A549 (cell line): ENCODE data around the gene MLYCD. TPM values are rescaled to one million over a fixed set of nuclear protein-coding genes. Genes with fewer than 3 reads are reported as not detected.

ENCODE experiments used
- ATAC-seq, 2 experiments: fragments of 200-7000 bp in 1 of 2; fragments of >200 bp in 1 of 2; cut with Nextera tagmentation in 1 of 2; cut with Tn5 transposase in 1 of 2; 3 replicates each; pipeline versions ENCODE4 v1.8.0 to v1.9.1; 2018 to 2020; ENCODE audit warnings: mild to moderate bottlenecking in 1 of 2, moderate library complexity in 1 of 2
- CTCF ChIA-PET: fragments of 300-600 bp; sonication (Branson Sonifier 250); formaldehyde crosslinking; extraction: SDS; loops from one replicate; lab custom pipeline; 2021; ENCODE audit warnings: antibody characterized with exemption, inconsistent platforms; lab: Yijun Ruan, JAX
- POLR2A ChIA-PET: fragments of 350-600 bp; formaldehyde crosslinking; extraction: SDS; loops from one replicate; lab custom pipeline; 2021; ENCODE audit warnings: antibody characterized with exemption, inconsistent platforms; lab: Yijun Ruan, JAX
- DNase-seq, 2 experiments: peaks; one replicate each; pipeline versions ENCODE4 v3.0.0 to v3.0.0-alpha.2; 2011 to 2016; ENCODE audit warnings: low read depth in 1 of 2, low spot score in 1 of 2
- FAIRE-seq: peaks from 2 replicates; lab custom pipeline; 2011; peaks lifted over from hg19 to GRCh38; lab: Jason Lieb, UNC
- H3K27ac ChIP-seq, 2 experiments: fragments of >200 bp; sonication (Bioruptor Twin); formaldehyde crosslinking; 3 replicates each; pipeline ENCODE4 v1.5.1; 2016 to 2017
- H3K4me1 ChIP-seq: fragments of >200 bp; sonication (Bioruptor Twin); formaldehyde crosslinking; 3 replicates; pipeline ENCODE4 v1.6.1; 2016
- H3K4me2 ChIP-seq: fragments of >200 bp; sonication (Bioruptor Twin); formaldehyde crosslinking; 3 replicates; pipeline ENCODE4 v1.6.1; 2016
- H3K4me3 ChIP-seq: fragments of >200 bp; sonication (Bioruptor Twin); formaldehyde crosslinking; 3 replicates; pipeline ENCODE4 v1.5.1; 2016
- H3K9me3 ChIP-seq: fragments of >200 bp; sonication (Bioruptor Twin); formaldehyde crosslinking; 3 replicates; pipeline ENCODE4 v1.6.1; 2016
- BHLHE40 ChIP-seq: IDR thresholded peaks from 2 replicates; pipeline ENCODE4 v1.6.1; 2012; ENCODE audit warnings: low read depth, low read length, inconsistent platforms
- CEBPB ChIP-seq, 2 experiments: fragments of >200 bp in 1 of 2; sonication (Bioruptor Twin) in 1 of 2; formaldehyde crosslinking in 1 of 2; IDR thresholded peaks; 2 replicates each; pipeline ENCODE4 v1.6.1; 2012 to 2016
- CHD2 ChIP-seq: fragments of 150-350 bp; IDR thresholded peaks from 2 replicates; pipeline ENCODE4 v1.6.1; 2014; ENCODE audit warnings: low read length; ENCODE audit not compliant: partially characterized antibody
- EP300 ChIP-seq, 2 experiments: fragments of >200 bp; sonication (Bioruptor Twin); formaldehyde crosslinking; IDR thresholded peaks; 2 replicates in 1 of 2; 3 replicates in 1 of 2; pipeline ENCODE4 v1.6.1; 2016 to 2017
- ESRRA ChIP-seq: fragments of 150-350 bp; IDR thresholded peaks from 2 replicates; pipeline ENCODE4 v1.6.1; 2014; ENCODE audit warnings: mild to moderate bottlenecking, low read length, borderline replicate concordance
- FOSB ChIP-seq: fragments of 250-450 bp; sonication (Bioruptor Pico); IDR thresholded peaks from 2 replicates; pipeline ENCODE4 v1.5.0; 2020; ENCODE audit warnings: mild to moderate bottlenecking, moderate library complexity
- GATA3 ChIP-seq: IDR thresholded peaks from 2 replicates; pipeline ENCODE4 v1.6.1; 2012; ENCODE audit warnings: borderline replicate concordance
- JUN ChIP-seq, 2 experiments: fragments of >200 bp; sonication (Bioruptor Twin); formaldehyde crosslinking; IDR thresholded peaks; 2 replicates in 1 of 2; 3 replicates in 1 of 2; pipeline ENCODE4 v1.6.1; 2016 to 2017
- MAZ ChIP-seq: fragments of 150-350 bp; IDR thresholded peaks from 2 replicates; pipeline ENCODE4 v1.6.1; 2014; ENCODE audit warnings: antibody characterized with exemption, low read depth, low read length, borderline replicate concordance
- NR3C1 ChIP-seq: fragments of >200 bp; sonication (Bioruptor Twin); formaldehyde crosslinking; IDR thresholded peaks from 3 replicates; pipeline ENCODE4 v1.6.1; 2017
- PHF8 ChIP-seq: fragments of 200-600 bp; sonication (generic); IDR thresholded peaks from 2 replicates; pipeline ENCODE4 v1.6.1; 2016; ENCODE audit warnings: low read depth, mild to moderate bottlenecking, antibody characterized with exemption, moderate library complexity, borderline replicate concordance
- RCOR1 ChIP-seq: fragments of 150-350 bp; IDR thresholded peaks from 2 replicates; pipeline ENCODE4 v1.6.1; 2014; ENCODE audit warnings: antibody characterized with exemption, low read length, low read depth
- SMC3 ChIP-seq: fragments of >200 bp; sonication (Bioruptor Twin); formaldehyde crosslinking; IDR thresholded peaks from 3 replicates; pipeline ENCODE4 v1.6.1; 2018; ENCODE audit warnings: inconsistent platforms
- ZSCAN20 ChIP-seq: fragments of 250-450 bp; sonication (Bioruptor Pico); IDR thresholded peaks from 2 replicates; pipeline ENCODE4 v1.8.0; 2022; ENCODE audit warnings: mild to moderate bottlenecking, moderate library complexity
- WGBS: methylation state at CpG from one replicate; pipeline ENCODE4 v1.1.6; 2017; ENCODE audit errors: missing lambda C conversion rate; 5-methylcytosine and 5-hydroxymethylcytosine counted together
- polyA plus RNA-seq, 4 experiments: library from polyadenylated mRNA; depleted of rRNA in 3 of 4; stranded (reverse); fragments of >200 nt; fragmentation: RNase III in 1 of 4; extraction: RNeasy Plus Mini Kit Qiagen cat#74134 plus additional on column Dnase treatment in 1 of 4; gene quantifications; 2 replicates in 3 of 4; 3 replicates in 1 of 4; pipeline ENCODE4 v1.2.3, GENCODE V29; 2011 to 2017
- TF ChIP-seq, protein P1 (sequence below): IDR thresholded peaks from 2 replicates; pipeline ENCODE4 v1.6.1; 2012; ENCODE audit warnings: low read depth, borderline replicate concordance
- TF ChIP-seq, protein P2 (sequence below): fragments of >200 bp; sonication (Bioruptor Twin); formaldehyde crosslinking; IDR thresholded peaks from 3 replicates; pipeline ENCODE4 v1.5.1; 2016
- TF ChIP-seq, protein P3 (sequence below): fragments of 200-600 bp; sonication (generic); IDR thresholded peaks from 2 replicates; pipeline ENCODE4 v1.6.1; 2016; ENCODE audit warnings: antibody characterized with exemption, mild to moderate bottlenecking, moderate library complexity
- TF ChIP-seq, protein P4 (sequence below): fragments of 450-650 bp; IDR thresholded peaks from 2 replicates; pipeline ENCODE4 v1.6.1; 2014; ENCODE audit warnings: antibody characterized with exemption

MLYCD gene
- polyA plus RNA-seq, 2 of the 4 experiments (the other 2 are of a cell fraction) = 1.3 to 1.7 TPM

DNA sequence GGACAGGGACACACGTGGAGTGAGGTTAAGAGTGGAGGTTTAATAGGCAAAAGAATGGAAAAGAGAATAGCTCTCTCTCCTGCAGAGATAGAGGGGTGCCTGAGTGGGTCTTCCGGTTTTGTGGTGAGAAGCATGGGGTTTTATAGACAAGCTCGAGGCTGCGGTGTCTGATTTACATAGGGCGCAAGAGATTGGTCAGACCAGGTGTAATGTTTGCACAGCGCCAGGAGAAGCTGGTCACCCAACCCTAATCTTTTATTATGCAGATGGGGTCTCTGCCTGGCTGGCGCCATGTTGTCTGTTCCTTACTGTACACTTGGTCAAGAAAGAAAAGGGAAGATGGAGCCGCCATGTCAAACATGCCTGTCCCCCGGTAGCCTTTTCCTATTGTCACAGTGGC, 44.5 kb upstream of the MLYCD start:
- POLR2A ChIA-PET = no interaction called here
- no peak for ATAC-seq
- H3K4me3 ChIP-seq = no peak overlapping the region
- H3K9me3 ChIP-seq = no peaks in the 10 kb centered on the region
- DNase-seq = no peak
- no peaks in the 10 kb centered on the region for H3K4me1 ChIP-seq
- no peak overlapping the region for H3K4me2 ChIP-seq
- no peak overlapping the region for H3K27ac ChIP-seq
- FAIRE-seq = no peak
- TF ChIP-seq ZSCAN20 (CRISPR knock-in tag) (no peak), NR3C1 (no peak), CHD2 (no peak), JUN (IDR thresholded peaks at IDR 0.05) (no peak), FOSB (CRISPR knock-in tag) (no peak), EP300 (IDR thresholded peaks at IDR 0.05) (no peak), RCOR1 (no peak), PHF8 (no peak), MAZ (no peak), CEBPB (IDR thresholded peaks at IDR 0.05) (no peak), BHLHE40 (no peak), SMC3 (no peak)
- TF ChIP-seq, protein P1, sequence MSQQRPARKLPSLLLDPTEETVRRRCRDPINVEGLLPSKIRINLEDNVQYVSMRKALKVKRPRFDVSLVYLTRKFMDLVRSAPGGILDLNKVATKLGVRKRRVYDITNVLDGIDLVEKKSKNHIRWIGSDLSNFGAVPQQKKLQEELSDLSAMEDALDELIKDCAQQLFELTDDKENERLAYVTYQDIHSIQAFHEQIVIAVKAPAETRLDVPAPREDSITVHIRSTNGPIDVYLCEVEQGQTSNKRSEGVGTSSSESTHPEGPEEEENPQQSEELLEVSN = no peak
- TF ChIP-seq, protein P2, sequence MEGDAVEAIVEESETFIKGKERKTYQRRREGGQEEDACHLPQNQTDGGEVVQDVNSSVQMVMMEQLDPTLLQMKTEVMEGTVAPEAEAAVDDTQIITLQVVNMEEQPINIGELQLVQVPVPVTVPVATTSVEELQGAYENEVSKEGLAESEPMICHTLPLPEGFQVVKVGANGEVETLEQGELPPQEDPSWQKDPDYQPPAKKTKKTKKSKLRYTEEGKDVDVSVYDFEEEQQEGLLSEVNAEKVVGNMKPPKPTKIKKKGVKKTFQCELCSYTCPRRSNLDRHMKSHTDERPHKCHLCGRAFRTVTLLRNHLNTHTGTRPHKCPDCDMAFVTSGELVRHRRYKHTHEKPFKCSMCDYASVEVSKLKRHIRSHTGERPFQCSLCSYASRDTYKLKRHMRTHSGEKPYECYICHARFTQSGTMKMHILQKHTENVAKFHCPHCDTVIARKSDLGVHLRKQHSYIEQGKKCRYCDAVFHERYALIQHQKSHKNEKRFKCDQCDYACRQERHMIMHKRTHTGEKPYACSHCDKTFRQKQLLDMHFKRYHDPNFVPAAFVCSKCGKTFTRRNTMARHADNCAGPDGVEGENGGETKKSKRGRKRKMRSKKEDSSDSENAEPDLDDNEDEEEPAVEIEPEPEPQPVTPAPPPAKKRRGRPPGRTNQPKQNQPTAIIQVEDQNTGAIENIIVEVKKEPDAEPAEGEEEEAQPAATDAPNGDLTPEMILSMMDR = no peak
- TF ChIP-seq, protein P3, sequence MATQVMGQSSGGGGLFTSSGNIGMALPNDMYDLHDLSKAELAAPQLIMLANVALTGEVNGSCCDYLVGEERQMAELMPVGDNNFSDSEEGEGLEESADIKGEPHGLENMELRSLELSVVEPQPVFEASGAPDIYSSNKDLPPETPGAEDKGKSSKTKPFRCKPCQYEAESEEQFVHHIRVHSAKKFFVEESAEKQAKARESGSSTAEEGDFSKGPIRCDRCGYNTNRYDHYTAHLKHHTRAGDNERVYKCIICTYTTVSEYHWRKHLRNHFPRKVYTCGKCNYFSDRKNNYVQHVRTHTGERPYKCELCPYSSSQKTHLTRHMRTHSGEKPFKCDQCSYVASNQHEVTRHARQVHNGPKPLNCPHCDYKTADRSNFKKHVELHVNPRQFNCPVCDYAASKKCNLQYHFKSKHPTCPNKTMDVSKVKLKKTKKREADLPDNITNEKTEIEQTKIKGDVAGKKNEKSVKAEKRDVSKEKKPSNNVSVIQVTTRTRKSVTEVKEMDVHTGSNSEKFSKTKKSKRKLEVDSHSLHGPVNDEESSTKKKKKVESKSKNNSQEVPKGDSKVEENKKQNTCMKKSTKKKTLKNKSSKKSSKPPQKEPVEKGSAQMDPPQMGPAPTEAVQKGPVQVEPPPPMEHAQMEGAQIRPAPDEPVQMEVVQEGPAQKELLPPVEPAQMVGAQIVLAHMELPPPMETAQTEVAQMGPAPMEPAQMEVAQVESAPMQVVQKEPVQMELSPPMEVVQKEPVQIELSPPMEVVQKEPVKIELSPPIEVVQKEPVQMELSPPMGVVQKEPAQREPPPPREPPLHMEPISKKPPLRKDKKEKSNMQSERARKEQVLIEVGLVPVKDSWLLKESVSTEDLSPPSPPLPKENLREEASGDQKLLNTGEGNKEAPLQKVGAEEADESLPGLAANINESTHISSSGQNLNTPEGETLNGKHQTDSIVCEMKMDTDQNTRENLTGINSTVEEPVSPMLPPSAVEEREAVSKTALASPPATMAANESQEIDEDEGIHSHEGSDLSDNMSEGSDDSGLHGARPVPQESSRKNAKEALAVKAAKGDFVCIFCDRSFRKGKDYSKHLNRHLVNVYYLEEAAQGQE = no peak
- TF ChIP-seq, all 56 proteins: peak for 0
- 57% methylated on average over 9 of the region's 9 CpGs for WGBS
- CTCF ChIA-PET = interaction anchor here (0.8 to 2.2 kb wide), 4 partner anchors 23 to 34 kb away, joined by 3 to 6 read pairs (median 4); no protein-coding TSS in a partner anchor

DNA sequence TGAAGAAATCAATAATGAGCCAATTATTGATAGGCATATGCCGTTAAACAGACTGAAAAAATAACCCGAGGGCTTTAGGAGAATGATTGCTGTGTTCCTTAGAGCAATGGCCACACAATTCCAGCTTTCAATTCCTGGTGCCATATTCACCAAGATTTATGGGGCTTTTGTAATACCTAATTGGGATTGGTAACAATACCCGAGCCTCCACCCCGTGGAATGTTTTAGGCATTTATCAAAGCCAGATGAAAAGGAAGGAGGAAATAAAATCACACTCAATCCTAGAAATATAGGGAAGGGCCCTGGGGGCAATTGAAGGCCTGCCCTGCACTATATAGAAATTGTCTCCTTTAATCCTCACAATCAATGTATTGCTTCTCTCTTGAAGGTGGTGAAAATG, 42.1 kb upstream of the MLYCD start:
- ATAC-seq (no peak), FAIRE-seq (no peak), DNase-seq (no peak)
- Histone ChIP-seq H3K4me3 (no peak overlapping the region), H3K4me2 (no peak overlapping the region), H3K27ac (no peak overlapping the region), H3K4me1 (no peaks in the 10 kb centered on the region), H3K9me3 (no peaks in the 10 kb centered on the region)
- TF ChIP-seq GATA3 = no peak
- TF ChIP-seq, protein P3 = no peak
- no peak for TF ChIP-seq EP300 (IDR thresholded peaks at IDR 0.05)
- TF ChIP-seq, protein P4, sequence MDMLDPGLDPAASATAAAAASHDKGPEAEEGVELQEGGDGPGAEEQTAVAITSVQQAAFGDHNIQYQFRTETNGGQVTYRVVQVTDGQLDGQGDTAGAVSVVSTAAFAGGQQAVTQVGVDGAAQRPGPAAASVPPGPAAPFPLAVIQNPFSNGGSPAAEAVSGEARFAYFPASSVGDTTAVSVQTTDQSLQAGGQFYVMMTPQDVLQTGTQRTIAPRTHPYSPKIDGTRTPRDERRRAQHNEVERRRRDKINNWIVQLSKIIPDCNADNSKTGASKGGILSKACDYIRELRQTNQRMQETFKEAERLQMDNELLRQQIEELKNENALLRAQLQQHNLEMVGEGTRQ = no peak
- TF ChIP-seq ESRRA = no peak
- POLR2A ChIA-PET = no interaction called here
- CTCF ChIA-PET = interaction anchor here (1.8 kb wide), 1 partner anchor 30 kb away, joined by 7 read pairs; no protein-coding TSS in a partner anchor
- 21% methylated on average over 4 of the region's 4 CpGs for WGBS
